ENCODE results near the gene CHI3L2. TPM values are rescaled to one million over a fixed set of nuclear protein-coding genes. Genes with fewer than 3 reads are reported as not detected.

Gene CHI3L2
- total RNA-seq, 1 donor from 2014 or later, result 19.6 TPM

- ATAC-seq (ENCODE audit: low read depth) (no peak), DNase-seq (no peak)
- Mint-ChIP-seq H3K4me3 (no peak overlapping the region), H3K4me1 (no peaks in the 10 kb centered on the region), H3K27me3 (no peaks in the 10 kb centered on the region), H3K36me3 (ENCODE audit: low read depth) (no peaks in the 10 kb centered on the region), H3K27ac (no peak overlapping the region), H3K9me3 (no peaks in the 10 kb centered on the region)
- ChIA-PET CTCF (no interaction called here), POLR2A (no interaction called here)
- intact Hi-C loops (cut with micrococcal nuclease), result loop anchor here (2.0 kb wide), 1 partner anchor 15 kb away; no protein-coding TSS in a partner anchor
- no peak for TF ChIP-seq CTCF (IDR thresholded peaks at IDR 0.05)
Measured at GRCh38 chr1:111285879-111286278, 58.4 kb downstream of the CHI3L2 start.

GRCh38 chr1:111286912-111287311 lies 59.4 kb downstream of the CHI3L2 start:
- ChIA-PET POLR2A (no interaction called here), CTCF (no interaction called here)
- H3K36me3 Mint-ChIP-seq (ENCODE audit: low read depth), result no peaks in the 10 kb centered on the region
- H3K27me3 Mint-ChIP-seq, result no peaks in the 10 kb centered on the region
- no peak for TF ChIP-seq CTCF (IDR thresholded peaks at IDR 0.05)
- no peak for DNase-seq
- H3K27ac Mint-ChIP-seq, result no peak overlapping the region
- no peaks in the 10 kb centered on the region for H3K4me1 Mint-ChIP-seq
- no peak overlapping the region for H3K4me3 Mint-ChIP-seq
- H3K9me3 Mint-ChIP-seq, result peaks cover 3% of the 10 kb centered on the region
- ATAC-seq (ENCODE audit: low read depth), result no peak
- intact Hi-C loops (cut with micrococcal nuclease), result loop anchor here (2.0 kb wide), 1 partner anchor 16 kb away; no protein-coding TSS in a partner anchor

DNA sequence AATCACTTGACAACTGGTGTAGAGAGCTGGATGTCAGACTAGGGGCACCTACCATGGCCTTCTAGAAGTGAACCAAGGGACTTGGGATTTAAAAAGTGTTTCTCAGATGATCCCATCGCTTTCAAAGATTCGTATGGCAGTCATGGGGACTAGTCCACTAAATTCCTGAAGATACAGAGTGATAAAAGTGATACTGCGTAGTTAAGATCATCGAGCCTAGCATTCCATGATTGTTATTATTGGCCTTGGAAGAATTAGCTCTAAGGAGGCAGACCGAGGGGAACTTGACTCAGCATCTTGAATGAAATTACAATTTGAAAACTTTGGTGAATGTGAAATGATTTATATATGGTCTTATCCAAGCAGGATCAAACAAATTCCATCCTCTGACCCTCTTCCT lies 61.9 kb downstream of the CHI3L2 start:
- intact Hi-C loops (cut with micrococcal nuclease), result no loop called here
- Mint-ChIP-seq H3K27me3 (no peaks in the 10 kb centered on the region), H3K4me1 (no peaks in the 10 kb centered on the region), H3K4me3 (no peak overlapping the region), H3K27ac (no peak overlapping the region), H3K9me3 (peaks cover 3% of the 10 kb centered on the region), H3K36me3 (ENCODE audit: low read depth) (no peaks in the 10 kb centered on the region)
- ChIA-PET CTCF (interaction anchor here (0.8 kb wide), 1 partner anchor 352 kb away, joined by 3 read pairs; no protein-coding TSS in a partner anchor), POLR2A (no interaction called here)
- no peak for TF ChIP-seq CTCF (IDR thresholded peaks at IDR 0.05)
- ATAC-seq (ENCODE audit: low read depth) (no peak), DNase-seq (no peak)

- Mint-ChIP-seq H3K4me3 (no peak overlapping the region), H3K4me1 (no peaks in the 10 kb centered on the region), H3K27me3 (no peaks in the 10 kb centered on the region), H3K36me3 (ENCODE audit: low read depth) (no peaks in the 10 kb centered on the region), H3K9me3 (peaks cover 3% of the 10 kb centered on the region), H3K27ac (no peak overlapping the region)
- no peak for TF ChIP-seq CTCF (IDR thresholded peaks at IDR 0.05)
- CTCF ChIA-PET, result no interaction called here
- intact Hi-C loops (cut with micrococcal nuclease), result no loop called here
- POLR2A ChIA-PET, result no interaction called here
- no peak for DNase-seq
- ATAC-seq (ENCODE audit: low read depth), result no peak
Measured at GRCh38 chr1:111290104-111290503, 62.6 kb downstream of the CHI3L2 start.

- Mint-ChIP-seq H3K4me1 (no peaks in the 10 kb centered on the region), H3K36me3 (ENCODE audit: low read depth) (no peaks in the 10 kb centered on the region), H3K27ac (no peak within 1 kb of the TSS), H3K9me3 (peaks cover 3% of the 10 kb centered on the region), H3K27me3 (no peaks in the 10 kb centered on the region), H3K4me3 (no peak within 1 kb of the TSS)
- intact Hi-C loops (cut with micrococcal nuclease), result no loop called here
- no peak for ATAC-seq (ENCODE audit: low read depth)
- TF ChIP-seq CTCF (IDR thresholded peaks at IDR 0.05), result no peak
- ChIA-PET POLR2A (no interaction called here), CTCF (no interaction called here)
- no peak for DNase-seq
Measured at GRCh38 chr1:111290630-111291029, 63.1 kb downstream of the CHI3L2 start, which contains the start of gene CHIA. CHIA (plus strand) TSS chr1:111290851; CDS start chr1:111310468, 19,617 bp downstream.

Other genes starting within 250 kb of the CHI3L2 start
- gene DRAM2, start 87.6 kb upstream of the CHI3L2 start, total RNA-seq, result 61.8 and 77.6 TPM in 2 replicates
- 74.4 and 87.0 TPM in 2 replicates for gene CEPT1, start 87.5 kb upstream of the CHI3L2 start, total RNA-seq
- gene DENND2D, start 27.1 kb upstream of the CHI3L2 start, total RNA-seq, result 48.9 and 58.6 TPM in 2 replicates
- gene CHIA, start 63.1 kb downstream of the CHI3L2 start, total RNA-seq, result not detected in 2 replicates
- gene OVGP1, start 200.0 kb downstream of the CHI3L2 start, total RNA-seq, result 1.3 and 3.5 TPM in 2 replicates
- 55.8 and 63.3 TPM in 2 replicates for gene WDR77, start 221.5 kb downstream of the CHI3L2 start, total RNA-seq
- 220 and 229 TPM in 2 replicates for gene ATP5PB, start 221.8 kb downstream of the CHI3L2 start, total RNA-seq
- gene C1orf162, start 246.3 kb downstream of the CHI3L2 start, total RNA-seq, result 29.4 and 33.2 TPM in 2 replicates

All from activated B cell treated with CpG ODN at 0.5 μM for 24 hours (primary cell).